Osteocyte (in vitro differentiated cells): Measurements from ENCODE around the gene HOXB9. TPM values are rescaled to one million over a fixed set of nuclear protein-coding genes. Genes with fewer than 3 reads are reported as not detected.

Source experiments
- DNase-seq: peaks from one replicate; pipeline ENCODE4 v3.0.0; 2021; ENCODE audit warnings: mixed read lengths; ENCODE audit not compliant: unreplicated experiment; ENCODE audit errors: extremely low spot score
- H3K27ac Mint-ChIP-seq: one replicate; pipeline ENCODE4 v1.8.0; 2021; ENCODE audit warnings: mild to moderate bottlenecking, mixed read lengths; ENCODE audit not compliant: unreplicated experiment
- H3K27me3 Mint-ChIP-seq: one replicate; pipeline ENCODE4 v1.8.0; 2021; ENCODE audit warnings: mixed read lengths; ENCODE audit not compliant: unreplicated experiment
- H3K36me3 Mint-ChIP-seq: one replicate; pipeline ENCODE4 v1.8.0; 2021; ENCODE audit warnings: mixed read lengths; ENCODE audit not compliant: unreplicated experiment
- H3K4me1 Mint-ChIP-seq: one replicate; pipeline ENCODE4 v1.8.0; 2021; ENCODE audit warnings: mixed read lengths; ENCODE audit not compliant: unreplicated experiment
- H3K4me3 Mint-ChIP-seq: one replicate; pipeline ENCODE4 v1.8.0; 2021; ENCODE audit warnings: mild to moderate bottlenecking, moderate library complexity, mixed read lengths; ENCODE audit not compliant: unreplicated experiment
- H3K9me3 Mint-ChIP-seq: one replicate; pipeline ENCODE4 v1.8.0; 2021; ENCODE audit warnings: mixed read lengths; ENCODE audit not compliant: unreplicated experiment
- total RNA-seq: library from RNA; stranded (reverse); gene quantifications from 2 replicates; pipeline ENCODE4 v1.2.1, GENCODE V29; 2021
- TF ChIP-seq, protein P1 (sequence below): fragments of 200-600 bp; sonication (generic); IDR thresholded peaks from 2 replicates; pipeline ENCODE4 v1.5.0; 2021; ENCODE audit warnings: antibody characterized with exemption, mild to moderate bottlenecking, moderate library complexity

Gene HOXB9
- total RNA-seq, 1 donor from 2014 or later: not detected

DNA sequence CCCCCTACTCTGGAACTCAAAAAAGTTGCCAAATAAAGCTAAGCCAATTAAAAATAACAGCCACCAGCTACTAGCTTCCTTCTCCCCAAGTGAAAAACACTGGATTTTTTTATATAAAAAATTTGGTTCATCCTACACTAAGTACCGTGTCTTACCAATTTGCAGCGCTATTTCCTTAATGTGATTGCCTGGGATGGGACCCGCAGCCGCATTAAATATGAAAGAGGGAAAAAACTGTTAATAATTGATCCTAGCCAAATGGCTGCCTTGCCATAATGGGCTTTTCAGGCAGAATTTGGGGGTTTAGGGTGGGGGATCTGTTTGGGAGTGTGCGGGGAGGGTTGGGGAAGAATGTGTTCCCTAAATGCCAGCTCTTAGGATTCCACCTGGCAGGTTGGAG lies 2.0 kb downstream of the HOXB9 start:
- Mint-ChIP-seq H3K9me3 (no peaks in the 10 kb centered on the region), H3K4me3 (no peak overlapping the region), H3K36me3 (peaks cover 2% of the 10 kb centered on the region), H3K27me3 (peaks cover 82% of the 10 kb centered on the region), H3K4me1 (peaks cover 9% of the 10 kb centered on the region), H3K27ac (no peak overlapping the region)
- TF ChIP-seq, protein P1, sequence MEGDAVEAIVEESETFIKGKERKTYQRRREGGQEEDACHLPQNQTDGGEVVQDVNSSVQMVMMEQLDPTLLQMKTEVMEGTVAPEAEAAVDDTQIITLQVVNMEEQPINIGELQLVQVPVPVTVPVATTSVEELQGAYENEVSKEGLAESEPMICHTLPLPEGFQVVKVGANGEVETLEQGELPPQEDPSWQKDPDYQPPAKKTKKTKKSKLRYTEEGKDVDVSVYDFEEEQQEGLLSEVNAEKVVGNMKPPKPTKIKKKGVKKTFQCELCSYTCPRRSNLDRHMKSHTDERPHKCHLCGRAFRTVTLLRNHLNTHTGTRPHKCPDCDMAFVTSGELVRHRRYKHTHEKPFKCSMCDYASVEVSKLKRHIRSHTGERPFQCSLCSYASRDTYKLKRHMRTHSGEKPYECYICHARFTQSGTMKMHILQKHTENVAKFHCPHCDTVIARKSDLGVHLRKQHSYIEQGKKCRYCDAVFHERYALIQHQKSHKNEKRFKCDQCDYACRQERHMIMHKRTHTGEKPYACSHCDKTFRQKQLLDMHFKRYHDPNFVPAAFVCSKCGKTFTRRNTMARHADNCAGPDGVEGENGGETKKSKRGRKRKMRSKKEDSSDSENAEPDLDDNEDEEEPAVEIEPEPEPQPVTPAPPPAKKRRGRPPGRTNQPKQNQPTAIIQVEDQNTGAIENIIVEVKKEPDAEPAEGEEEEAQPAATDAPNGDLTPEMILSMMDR: no peak
- no peak for DNase-seq

GRCh38 chr17:48623583-48623982 lies 2.6 kb downstream of the HOXB9 start:
- TF ChIP-seq, protein P1: no peak
- Mint-ChIP-seq H3K9me3 (no peaks in the 10 kb centered on the region), H3K4me3 (no peak overlapping the region), H3K27ac (no peak overlapping the region), H3K36me3 (peaks cover 2% of the 10 kb centered on the region), H3K27me3 (peaks cover 82% of the 10 kb centered on the region), H3K4me1 (peaks cover 11% of the 10 kb centered on the region)
- no peak for DNase-seq

- DNase-seq: no peak
- H3K4me3 Mint-ChIP-seq: no peak overlapping the region
- peaks cover 81% of the 10 kb centered on the region for H3K27me3 Mint-ChIP-seq
- H3K4me1 Mint-ChIP-seq: peaks cover 16% of the 10 kb centered on the region
- TF ChIP-seq, protein P1: no peak
- H3K27ac Mint-ChIP-seq: no peak overlapping the region
- peaks cover 2% of the 10 kb centered on the region for H3K36me3 Mint-ChIP-seq
- H3K9me3 Mint-ChIP-seq: no peaks in the 10 kb centered on the region
Measured at GRCh38 chr17:48622857-48623256, 3.3 kb downstream of the HOXB9 start.

GRCh38 chr17:48621410-48622392 lies 4.5 kb downstream of the HOXB9 start:
- no peak overlapping the region for H3K4me3 Mint-ChIP-seq
- H3K27ac Mint-ChIP-seq: no peak overlapping the region

More at GRCh38 chr17:48621410-48622392, 4.5 kb downstream of the HOXB9 start:
- Mint-ChIP-seq H3K27me3 (peaks cover 81% of the 10 kb centered on the region), H3K9me3 (no peaks in the 10 kb centered on the region), H3K4me1 (peaks cover 22% of the 10 kb centered on the region), H3K36me3 (peaks cover 2% of the 10 kb centered on the region)
- DNase-seq: no peak
- TF ChIP-seq, protein P1: no peak
